ENCODE measurements around the gene LRPAP1.

The LRPAP1 gene

DNA sequence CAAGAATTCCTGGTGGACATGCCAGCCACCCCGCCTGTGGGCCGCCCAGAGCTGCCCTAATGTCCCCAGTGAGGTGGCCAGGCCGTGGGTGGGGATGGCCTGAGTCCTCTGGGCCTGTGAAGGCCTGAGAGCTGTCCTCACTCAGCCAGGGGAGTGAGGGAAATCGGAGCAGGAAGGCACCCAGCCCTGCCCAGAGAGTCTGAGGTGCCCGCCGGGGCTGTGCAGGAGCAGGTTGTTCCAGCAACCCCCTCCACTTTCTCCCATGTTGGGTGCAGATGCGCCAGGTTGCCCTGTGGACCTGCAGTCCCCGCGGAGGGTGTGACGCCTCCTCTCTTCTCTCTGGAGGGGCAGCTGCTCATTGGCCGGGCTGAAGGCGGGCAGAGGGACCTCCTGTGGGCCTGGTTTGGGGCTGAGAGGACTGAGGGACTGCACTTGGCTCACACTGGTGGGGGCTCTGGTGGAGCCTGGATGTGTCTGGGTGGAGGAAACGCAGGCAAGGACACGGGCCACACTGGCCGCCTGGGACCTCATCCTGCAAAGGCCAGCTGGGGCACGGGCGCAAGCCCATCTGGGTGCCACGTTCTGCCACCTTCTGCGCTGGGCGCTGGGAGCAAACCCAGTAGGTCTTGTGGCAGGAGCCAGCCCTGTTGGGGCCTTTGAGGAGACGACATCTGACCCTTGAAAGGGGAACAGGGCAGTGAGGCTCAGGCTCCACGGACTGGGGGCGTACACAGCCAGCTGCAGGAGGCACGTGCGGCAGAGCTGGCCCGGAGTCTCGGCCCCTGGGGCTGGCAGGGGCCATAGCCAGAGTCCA lies 55.1 kb downstream of the LRPAP1 start:
- no peak overlapping the region for H3K27ac ChIP-seq
- TF ChIP-seq, protein P1, sequence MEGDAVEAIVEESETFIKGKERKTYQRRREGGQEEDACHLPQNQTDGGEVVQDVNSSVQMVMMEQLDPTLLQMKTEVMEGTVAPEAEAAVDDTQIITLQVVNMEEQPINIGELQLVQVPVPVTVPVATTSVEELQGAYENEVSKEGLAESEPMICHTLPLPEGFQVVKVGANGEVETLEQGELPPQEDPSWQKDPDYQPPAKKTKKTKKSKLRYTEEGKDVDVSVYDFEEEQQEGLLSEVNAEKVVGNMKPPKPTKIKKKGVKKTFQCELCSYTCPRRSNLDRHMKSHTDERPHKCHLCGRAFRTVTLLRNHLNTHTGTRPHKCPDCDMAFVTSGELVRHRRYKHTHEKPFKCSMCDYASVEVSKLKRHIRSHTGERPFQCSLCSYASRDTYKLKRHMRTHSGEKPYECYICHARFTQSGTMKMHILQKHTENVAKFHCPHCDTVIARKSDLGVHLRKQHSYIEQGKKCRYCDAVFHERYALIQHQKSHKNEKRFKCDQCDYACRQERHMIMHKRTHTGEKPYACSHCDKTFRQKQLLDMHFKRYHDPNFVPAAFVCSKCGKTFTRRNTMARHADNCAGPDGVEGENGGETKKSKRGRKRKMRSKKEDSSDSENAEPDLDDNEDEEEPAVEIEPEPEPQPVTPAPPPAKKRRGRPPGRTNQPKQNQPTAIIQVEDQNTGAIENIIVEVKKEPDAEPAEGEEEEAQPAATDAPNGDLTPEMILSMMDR (conservative IDR thresholded peaks at IDR 0.05) = no peak

DNA sequence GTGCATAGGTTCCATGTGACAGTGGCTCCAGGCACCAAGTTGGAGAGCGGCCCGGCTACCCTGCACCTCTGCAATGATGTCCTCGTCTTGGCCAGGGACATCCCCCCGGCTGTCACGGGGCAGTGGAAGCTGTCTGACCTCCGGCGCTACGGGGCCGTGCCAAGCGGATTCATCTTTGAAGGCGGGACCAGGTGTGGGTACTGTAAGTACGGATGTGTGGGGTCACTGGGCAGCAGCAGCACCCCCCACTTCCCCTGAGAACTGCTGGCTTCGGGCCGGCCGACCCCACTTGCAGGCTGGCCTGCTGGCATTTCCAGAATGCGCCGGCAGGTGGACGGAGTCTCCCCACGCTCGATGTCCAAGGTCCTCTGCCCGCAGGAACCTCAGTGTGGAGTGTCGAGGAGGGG lies 55.9 kb downstream of the LRPAP1 start:
- TF ChIP-seq, protein P1 (conservative IDR thresholded peaks at IDR 0.05) = no peak
- no peak overlapping the region for H3K27ac ChIP-seq

GRCh38 chr4:3475713-3476260 lies 56.4 kb downstream of the LRPAP1 start:
- TF ChIP-seq, protein P1 (conservative IDR thresholded peaks at IDR 0.05) = no peak

GRCh38 chr4:3475041-3475712 lies 57.0 kb downstream of the LRPAP1 start:
- TF ChIP-seq, protein P1 (conservative IDR thresholded peaks at IDR 0.05) = no peak

More at GRCh38 chr4:3475713-3476260, 56.4 kb downstream of the LRPAP1 start:
- H3K27ac ChIP-seq = no peak overlapping the region

GRCh38 chr4:3473996-3474765 lies 58.0 kb downstream of the LRPAP1 start:
- no peak overlapping the region for H3K27ac ChIP-seq
- TF ChIP-seq, protein P1 (conservative IDR thresholded peaks at IDR 0.05) = no peak

More at GRCh38 chr4:3475041-3475712, 57.0 kb downstream of the LRPAP1 start:
- no peak overlapping the region for H3K27ac ChIP-seq

DNA sequence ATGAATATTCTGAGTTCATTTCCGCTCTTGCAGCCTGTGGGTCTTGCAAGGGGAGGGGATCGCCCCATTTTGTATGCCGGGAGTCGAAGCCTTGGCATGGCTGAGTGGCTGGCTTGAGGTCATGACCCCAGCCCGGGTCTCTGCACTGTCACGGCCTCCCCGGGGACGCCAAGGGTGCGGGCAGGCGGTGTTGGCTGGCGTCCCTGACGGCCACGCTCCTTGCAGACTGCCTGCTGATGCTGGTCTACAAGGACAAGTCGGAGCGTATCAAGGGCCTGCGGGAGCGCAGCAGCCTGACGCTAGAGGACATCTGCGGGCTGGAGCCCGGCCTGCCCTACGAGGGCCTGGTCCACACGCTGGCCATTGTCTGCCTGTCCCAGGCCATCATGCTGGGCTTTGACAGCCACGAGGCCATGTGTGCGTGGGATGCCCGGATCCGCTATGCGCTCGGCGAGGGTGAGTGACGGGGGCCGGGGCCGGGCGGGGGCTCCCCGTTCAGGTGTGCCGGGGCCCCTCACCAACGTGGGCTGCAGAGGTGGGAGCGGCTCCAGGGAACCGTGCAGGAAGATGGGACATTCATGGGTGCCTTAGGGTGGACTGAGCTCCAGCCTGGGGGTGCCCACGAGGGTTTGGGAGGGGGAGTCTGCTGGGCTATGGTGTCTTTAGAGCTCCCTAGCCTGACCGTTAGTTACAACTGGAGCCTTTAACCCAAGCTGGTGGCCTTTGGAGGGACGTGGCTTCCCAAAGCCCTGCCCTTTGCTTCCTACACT lies 58.9 kb downstream of the LRPAP1 start:
- no peak overlapping the region for H3K27ac ChIP-seq
- TF ChIP-seq, protein P1 (conservative IDR thresholded peaks at IDR 0.05) = no peak

Data from VCaP (cell line).